ENCODE data around the gene MAP3K14.
A peak's percentile ranks its signal among the peaks of the same experiment; 100 is the strongest.

Gene MAP3K14

GRCh38 chr17:45220079-45220478 is 96.7 kb downstream of the MAP3K14 start:
- Histone ChIP-seq H3K79me2 (ENCODE audit: insufficient read depth, low read length) (peaks cover 64% of the 10 kb centered on the region), H3K9me2 (replicated peaks; ENCODE audit: low read depth, low read length) (no peaks in the 10 kb centered on the region), H3K9ac (ENCODE audit: low read depth, low read length, poor library complexity, severe bottlenecking) (peak overlapping the region; percentile 99), H3K4me2 (ENCODE audit: low read depth, low read length, poor library complexity, severe bottlenecking) (peak overlapping the region; percentile 95), H2AFZ (ENCODE audit: low read length) (no peak overlapping the region), H3K4me1 (ENCODE audit: insufficient read depth, low read length, poor library complexity, severe bottlenecking) (peaks cover 42% of the 10 kb centered on the region), H4K20me1 (ENCODE audit: insufficient read depth, low read length, poor library complexity, severe bottlenecking) (peaks cover 21% of the 10 kb centered on the region), H3K36me3 (ENCODE audit: insufficient read depth, low read length) (no peaks in the 10 kb centered on the region), H3K27me3 (ENCODE audit: insufficient read depth, low read length, poor library complexity, severe bottlenecking) (no peaks in the 10 kb centered on the region), H3F3A (ENCODE audit: low read depth) (peaks cover 11% of the 10 kb centered on the region), H3K9me3 (ENCODE audit: insufficient read depth, low read depth, low read length) (no peaks in the 10 kb centered on the region), H3K4me3 (ENCODE audit: low read length, poor library complexity, severe bottlenecking) (peak overlapping the region; percentile 87)
- TF ChIP-seq EZH2phosphoT487 (IDR thresholded peaks at IDR 0.05; ENCODE audit: borderline replicate concordance), result no peak
- TF ChIP-seq CTCF (conservative IDR thresholded peaks at IDR 0.05; ENCODE audit: low read length), result no peak

- H3K4me3 ChIP-seq (ENCODE audit: low read length, poor library complexity, severe bottlenecking), result peak overlapping the region; percentile 87
Observed at GRCh38 chr17:45218895-45219661, 97.7 kb downstream of the MAP3K14 start.

More at GRCh38 chr17:45218895-45219661, 97.7 kb downstream of the MAP3K14 start:
- peaks cover 32% of the 10 kb centered on the region for H3K4me1 ChIP-seq (ENCODE audit: insufficient read depth, low read length, poor library complexity, severe bottlenecking)
- TF ChIP-seq CTCF (conservative IDR thresholded peaks at IDR 0.05; ENCODE audit: low read length), result peak; percentile 95
- TF ChIP-seq EZH2phosphoT487 (IDR thresholded peaks at IDR 0.05; ENCODE audit: borderline replicate concordance), result no peak
- H3K27me3 ChIP-seq (ENCODE audit: insufficient read depth, low read length, poor library complexity, severe bottlenecking), result no peaks in the 10 kb centered on the region
- no peak overlapping the region for H2AFZ ChIP-seq (ENCODE audit: low read length)
- H3K9me2 ChIP-seq (replicated peaks; ENCODE audit: low read depth, low read length), result no peaks in the 10 kb centered on the region
- H3K79me2 ChIP-seq (ENCODE audit: insufficient read depth, low read length), result peaks cover 54% of the 10 kb centered on the region
- peak overlapping the region; percentile 20 for H3K9ac ChIP-seq (ENCODE audit: low read depth, low read length, poor library complexity, severe bottlenecking)
- H3K36me3 ChIP-seq (ENCODE audit: insufficient read depth, low read length), result no peaks in the 10 kb centered on the region
- H3K4me2 ChIP-seq (ENCODE audit: low read depth, low read length, poor library complexity, severe bottlenecking), result peak overlapping the region; percentile 95
- H3K9me3 ChIP-seq (ENCODE audit: insufficient read depth, low read depth, low read length), result no peaks in the 10 kb centered on the region
- peaks cover 11% of the 10 kb centered on the region for H3F3A ChIP-seq (ENCODE audit: low read depth)
- peaks cover 21% of the 10 kb centered on the region for H4K20me1 ChIP-seq (ENCODE audit: insufficient read depth, low read length, poor library complexity, severe bottlenecking)
